Measurements from ENCODE around the gene ENGASE. TPM values are rescaled to one million over a fixed set of nuclear protein-coding genes. Genes with fewer than 3 reads are reported as not detected.

ENGASE gene
- total and polyA plus RNA-seq, 9 of the 15 experiments (the other 6 are each of a cell fraction or from before 2014, with no cell fraction given), result 0.06 to 45.5 (median 13.9) TPM

DNA sequence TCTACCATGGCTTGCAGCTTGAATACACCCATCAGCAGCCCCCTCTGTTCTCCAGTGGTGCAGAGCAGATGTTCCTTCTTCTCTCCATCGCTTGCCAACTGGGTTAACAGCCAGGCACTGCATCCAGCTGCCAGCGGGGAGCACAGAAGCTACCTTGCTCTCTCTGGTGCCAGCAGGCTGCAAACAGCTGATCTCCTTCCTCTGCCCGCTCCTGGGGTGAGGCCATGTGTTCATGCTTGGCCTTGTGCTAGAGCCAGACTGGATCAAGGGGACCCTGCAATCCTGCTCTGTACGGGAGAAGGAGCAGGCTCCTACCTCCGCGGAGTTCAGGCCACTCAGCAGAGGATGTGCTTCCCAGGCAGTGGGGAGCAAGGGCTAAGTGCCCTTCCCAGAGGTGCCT is 24.1 kb upstream of the ENGASE start (continued):
- TF ChIP-seq ARID4B (CRISPR knock-in tag; IDR thresholded peaks at IDR 0.05) (no peak), PHF20 (IDR thresholded peaks at IDR 0.05; ENCODE audit: partially characterized antibody) (no peak), TBP (optimal IDR thresholded peaks at IDR 0.05; ENCODE audit: low read depth, low read length) (no peak), ZNF644 (tag; IDR thresholded peaks at IDR 0.05; ENCODE audit: low read depth) (no peak), ZNF696 (CRISPR knock-in tag; conservative IDR thresholded peaks at IDR 0.05) (no peak), ERF (CRISPR knock-in tag; IDR thresholded peaks at IDR 0.05) (no peak), TOE1 (IDR thresholded peaks at IDR 0.05; ENCODE audit: borderline replicate concordance) (no peak), TOE1 (CRISPR knock-in tag; IDR thresholded peaks at IDR 0.05; ENCODE audit: borderline replicate concordance, low read depth) (no peak), POLR2H (tag; IDR thresholded peaks at IDR 0.05; ENCODE audit: low read depth) (no peak), LCOR (CRISPR knock-in tag; IDR thresholded peaks at IDR 0.05) (no peak), ZNF655 (CRISPR knock-in tag; IDR thresholded peaks at IDR 0.05) (no peak), ZBTB2 (IDR thresholded peaks at IDR 0.05) (no peak), WHSC1 (IDR thresholded peaks at IDR 0.05; ENCODE audit: low read length) (no peak), ZNF511 (CRISPR knock-in tag; IDR thresholded peaks at IDR 0.05) (no peak)
- TF ChIP-seq, protein P1, sequence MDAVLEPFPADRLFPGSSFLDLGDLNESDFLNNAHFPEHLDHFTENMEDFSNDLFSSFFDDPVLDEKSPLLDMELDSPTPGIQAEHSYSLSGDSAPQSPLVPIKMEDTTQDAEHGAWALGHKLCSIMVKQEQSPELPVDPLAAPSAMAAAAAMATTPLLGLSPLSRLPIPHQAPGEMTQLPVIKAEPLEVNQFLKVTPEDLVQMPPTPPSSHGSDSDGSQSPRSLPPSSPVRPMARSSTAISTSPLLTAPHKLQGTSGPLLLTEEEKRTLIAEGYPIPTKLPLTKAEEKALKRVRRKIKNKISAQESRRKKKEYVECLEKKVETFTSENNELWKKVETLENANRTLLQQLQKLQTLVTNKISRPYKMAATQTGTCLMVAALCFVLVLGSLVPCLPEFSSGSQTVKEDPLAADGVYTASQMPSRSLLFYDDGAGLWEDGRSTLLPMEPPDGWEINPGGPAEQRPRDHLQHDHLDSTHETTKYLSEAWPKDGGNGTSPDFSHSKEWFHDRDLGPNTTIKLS (IDR thresholded peaks at IDR 0.05; ENCODE audit: borderline replicate concordance, low read depth), result no peak
- TF ChIP-seq, protein P2, sequence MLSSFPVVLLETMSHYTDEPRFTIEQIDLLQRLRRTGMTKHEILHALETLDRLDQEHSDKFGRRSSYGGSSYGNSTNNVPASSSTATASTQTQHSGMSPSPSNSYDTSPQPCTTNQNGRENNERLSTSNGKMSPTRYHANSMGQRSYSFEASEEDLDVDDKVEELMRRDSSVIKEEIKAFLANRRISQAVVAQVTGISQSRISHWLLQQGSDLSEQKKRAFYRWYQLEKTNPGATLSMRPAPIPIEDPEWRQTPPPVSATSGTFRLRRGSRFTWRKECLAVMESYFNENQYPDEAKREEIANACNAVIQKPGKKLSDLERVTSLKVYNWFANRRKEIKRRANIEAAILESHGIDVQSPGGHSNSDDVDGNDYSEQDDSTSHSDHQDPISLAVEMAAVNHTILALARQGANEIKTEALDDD (IDR thresholded peaks at IDR 0.05), result no peak
